Measurements from ENCODE around the gene GCG. TPM values are rescaled to one million over a fixed set of nuclear protein-coding genes. Genes with fewer than 3 reads are reported as not detected.

GCG gene
- total RNA-seq, 2 experiments from 2014 or later: not detected

DNA sequence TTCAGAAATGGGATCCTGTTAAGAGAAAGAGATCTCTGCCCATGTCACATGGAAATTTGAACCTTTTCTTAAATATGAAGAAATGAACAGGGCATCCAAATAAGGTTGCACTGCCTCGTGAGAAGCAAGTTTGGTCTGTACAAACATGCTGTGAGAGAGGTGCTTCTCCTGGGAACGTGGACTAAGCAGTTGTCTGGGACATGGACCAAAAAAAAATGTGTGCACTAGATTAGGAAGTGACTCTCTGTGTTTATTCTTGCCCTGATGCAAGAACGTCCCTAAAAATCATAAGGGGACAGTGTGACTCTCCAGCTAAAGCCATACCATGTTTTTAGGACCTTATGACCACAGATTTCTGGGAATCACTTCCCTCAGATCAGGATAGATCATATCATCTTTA lies 23.7 kb upstream of the GCG start:
- H3K36me3 ChIP-seq (ENCODE audit: insufficient read depth, low read length): no peaks in the 10 kb centered on the region
- CTCF ChIA-PET (ENCODE audit: unreplicated experiment): no interaction called here

DNA sequence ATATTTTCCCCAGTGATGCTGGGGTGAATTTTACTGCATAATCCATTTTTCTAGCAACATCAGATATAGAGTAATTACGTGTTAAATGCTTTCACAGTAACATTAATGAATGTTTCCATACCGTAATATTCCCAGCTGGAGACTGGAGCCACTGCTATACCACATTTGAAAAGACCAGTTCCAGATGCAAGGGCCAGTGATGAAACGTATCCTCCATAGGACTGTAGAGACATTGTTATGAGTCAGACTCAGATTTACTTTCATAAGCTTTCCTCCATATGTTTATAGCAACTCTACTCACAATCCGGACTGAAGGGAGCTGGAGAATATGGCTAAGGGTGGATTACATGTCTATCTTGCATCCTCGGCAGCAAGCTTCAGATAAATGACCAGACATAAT lies 22.7 kb upstream of the GCG start:
- Histone ChIP-seq H3K9me2 (ENCODE audit: insufficient read depth, low read length) (no peaks in the 10 kb centered on the region), H3K79me2 (ENCODE audit: insufficient read depth, low read depth, low read length) (no peaks in the 10 kb centered on the region), H3K4me3 (ENCODE audit: low read depth, low read length, poor library complexity, severe bottlenecking) (no peak overlapping the region), H2AFZ (ENCODE audit: low read length) (no peak overlapping the region), H3K27ac (ENCODE audit: low read depth, low read length, poor library complexity, severe bottlenecking) (no peak overlapping the region), H4K20me1 (ENCODE audit: insufficient read depth, low read length) (no peaks in the 10 kb centered on the region), H3K4me1 (ENCODE audit: insufficient read depth, low read length, poor library complexity, severe bottlenecking) (no peaks in the 10 kb centered on the region), H3K36me3 (ENCODE audit: insufficient read depth, low read length) (no peaks in the 10 kb centered on the region), H3K4me2 (ENCODE audit: low read length) (no peak overlapping the region), H3K9me3 (ENCODE audit: low read length) (no peaks in the 10 kb centered on the region)
- DNase-seq (ENCODE audit: low spot score): no peak
- intact Hi-C loops (cut with micrococcal nuclease; ENCODE audit: unreplicated experiment): no loop called here
- no TSS peak for BruUV-seq (replicated peaks)
- ChIA-PET POLR2A (interaction anchor here (0.6 kb wide), 2 partner anchors 214 to 1031 kb away, joined by 3 read pairs; no protein-coding TSS in a partner anchor), CTCF (ENCODE audit: unreplicated experiment) (no interaction called here)
- no peak for TF ChIP-seq EZH2phosphoT487 (IDR thresholded peaks at IDR 0.05; ENCODE audit: borderline replicate concordance, low read depth, low read length)
- no peak for TF ChIP-seq CTCF (conservative IDR thresholded peaks at IDR 0.05; ENCODE audit: low read length)

More for the DNA sequence above, 23.7 kb upstream of the GCG start:
- intact Hi-C loops (cut with micrococcal nuclease; ENCODE audit: unreplicated experiment): no loop called here
- no peak overlapping the region for H2AFZ ChIP-seq (ENCODE audit: low read length)
- no TSS peak for BruUV-seq (replicated peaks)
- POLR2A ChIA-PET: interaction anchor here (1.0 kb wide), 1 partner anchor 58 kb away, joined by 8 read pairs; no protein-coding TSS in a partner anchor
- no peak overlapping the region for H3K4me3 ChIP-seq (ENCODE audit: low read depth, low read length, poor library complexity, severe bottlenecking)
- no peak for TF ChIP-seq CTCF (conservative IDR thresholded peaks at IDR 0.05; ENCODE audit: low read length)
- no peak for TF ChIP-seq EZH2phosphoT487 (IDR thresholded peaks at IDR 0.05; ENCODE audit: borderline replicate concordance, low read depth, low read length)
- DNase-seq (ENCODE audit: low spot score): no peak
- no peak overlapping the region for H3K4me2 ChIP-seq (ENCODE audit: low read length)
- no peaks in the 10 kb centered on the region for H3K9me2 ChIP-seq (ENCODE audit: insufficient read depth, low read length)
- no peaks in the 10 kb centered on the region for H4K20me1 ChIP-seq (ENCODE audit: insufficient read depth, low read length)
- no peaks in the 10 kb centered on the region for H3K9me3 ChIP-seq (ENCODE audit: low read length)
- no peaks in the 10 kb centered on the region for H3K4me1 ChIP-seq (ENCODE audit: insufficient read depth, low read length, poor library complexity, severe bottlenecking)
- H3K79me2 ChIP-seq (ENCODE audit: insufficient read depth, low read depth, low read length): no peaks in the 10 kb centered on the region
- H3K27ac ChIP-seq (ENCODE audit: low read depth, low read length, poor library complexity, severe bottlenecking): no peak overlapping the region

GRCh38 chr2:162172802-162173370 lies 20.8 kb upstream of the GCG start:
- ChIA-PET CTCF (ENCODE audit: unreplicated experiment) (no interaction called here), POLR2A (no interaction called here)
- intact Hi-C loops (cut with micrococcal nuclease; ENCODE audit: unreplicated experiment): no loop called here
- Histone ChIP-seq H4K20me1 (ENCODE audit: insufficient read depth, low read length) (no peaks in the 10 kb centered on the region), H3K27ac (ENCODE audit: low read depth, low read length, poor library complexity, severe bottlenecking) (no peak overlapping the region), H2AFZ (ENCODE audit: low read length) (no peak overlapping the region), H3K36me3 (ENCODE audit: insufficient read depth, low read length) (no peaks in the 10 kb centered on the region), H3K79me2 (ENCODE audit: insufficient read depth, low read depth, low read length) (no peaks in the 10 kb centered on the region), H3K4me1 (ENCODE audit: insufficient read depth, low read length, poor library complexity, severe bottlenecking) (no peaks in the 10 kb centered on the region), H3K4me2 (ENCODE audit: low read length) (no peak overlapping the region), H3K4me3 (ENCODE audit: low read depth, low read length, poor library complexity, severe bottlenecking) (no peak overlapping the region), H3K9me3 (ENCODE audit: low read length) (no peaks in the 10 kb centered on the region), H3K9me2 (ENCODE audit: insufficient read depth, low read length) (no peaks in the 10 kb centered on the region)
- BruUV-seq (replicated peaks): no TSS peak
- DNase-seq (ENCODE audit: low spot score): no peak
- TF ChIP-seq EZH2phosphoT487 (IDR thresholded peaks at IDR 0.05; ENCODE audit: borderline replicate concordance, low read depth, low read length) (no peak), CTCF (conservative IDR thresholded peaks at IDR 0.05; ENCODE audit: low read length) (no peak)

Data from OCI-LY7 (cell line).